Kidney (tissue), 14 donors: ENCODE measurements around the gene ZBTB7C. TPM values are rescaled to one million over a fixed set of nuclear protein-coding genes. Genes with fewer than 3 reads are reported as not detected.

Experiments
- DNase-seq, 5 donors: peaks; one replicate each; pipeline ENCODE4 v3.0.0-alpha.2; 2013 to 2020
- FAIRE-seq: peaks from 2 replicates; lab custom pipeline; 2012; peaks lifted over from hg19 to GRCh38; lab: Jason Lieb, UNC
- H3K27ac ChIP-seq, 2 donors: one replicate each; pipeline ENCODE4 v1.7.0; 2013; ENCODE audit warnings: low read depth in 2 of 2, low read length in 2 of 2, inconsistent platforms in 1 of 2
- H3K27me3 ChIP-seq: one replicate; pipeline ENCODE4 v1.7.1; 2013; ENCODE audit warnings: low read length, inconsistent platforms; ENCODE audit not compliant: control insufficient read depth, insufficient read depth
- H3K36me3 ChIP-seq, 3 donors: one replicate each; pipeline versions ENCODE4 v1.7.0 to v1.7.1; 2013; ENCODE audit warnings: low read length in 3 of 3, control low read depth in 1 of 3, inconsistent platforms in 1 of 3; ENCODE audit not compliant: insufficient read depth in 3 of 3, control insufficient read depth in 2 of 3
- H3K4me1 ChIP-seq, 3 donors: one replicate each; pipeline versions ENCODE4 v1.7.0 to v1.7.1; 2013; ENCODE audit warnings: low read length in 3 of 3, inconsistent platforms in 1 of 3, low read depth in 1 of 3; ENCODE audit not compliant: control insufficient read depth in 2 of 3, insufficient read depth in 2 of 3
- H3K4me3 ChIP-seq, 3 donors: one replicate each; pipeline versions ENCODE4 v1.7.0 to v1.8.1; 2013; ENCODE audit warnings: low read length in 3 of 3, control low read depth in 1 of 3, inconsistent platforms in 1 of 3
- H3K9ac ChIP-seq, 3 donors: one replicate each; pipeline versions ENCODE4 v1.7.0 to v1.7.1; 2013; ENCODE audit warnings: low read length in 3 of 3, control low read depth in 1 of 3, inconsistent platforms in 1 of 3
- H3K9me3 ChIP-seq, 3 donors: one replicate each; pipeline versions ENCODE4 v1.7.0 to v1.7.1; 2013; ENCODE audit warnings: low read length in 3 of 3, control low read depth in 1 of 3, inconsistent platforms in 1 of 3; ENCODE audit not compliant: control insufficient read depth in 2 of 3, insufficient read depth in 1 of 3
- CTCF ChIP-seq: IDR thresholded peaks from 3 replicates; pipeline ENCODE4 v1.5.1; 2012; ENCODE audit warnings: mild to moderate bottlenecking, moderate library complexity, borderline replicate concordance; ENCODE audit not compliant: insufficient read depth; ENCODE audit errors: extremely low read depth
- intact Hi-C: fragments of 100-400 bp; cut with DNase I; formaldehyde crosslinking; loops from one replicate; pipeline ENCODE4 v1.11.1; 2022
- polyA plus RNA-seq: library from polyadenylated mRNA; stranded (reverse); fragments of 350-450 nt; fragmentation: Illumina TruSeq; extraction: RNeasy Lipid Tissue Mini Kit (QIAGEN cat#74804); gene quantifications from one replicate; pipeline ENCODE4 v1.2.3, GENCODE V29; 2014; ENCODE audit warnings: low read depth, low replicate concordance; ENCODE audit not compliant: insufficient read depth
- total RNA-seq: library from RNA; stranded (reverse); fragmentation: NEBNext Ultra II Directional; extraction: Animal tissue kit (Norgen Biotek cat#: 25700); gene quantifications from one replicate; pipeline ENCODE4 v1.2.1, GENCODE V29; 2021
- donor health status: control.
- donor health status: control.
- donor health status: control.
- donor health status: control.
- donor health status: control.
- donor health status: DM: yes; HTN: yes; CAD: no.
- donor health status: Normal renal cell carcinoma (clear cell type).

Gene ZBTB7C
- total and polyA plus RNA-seq, 2 donors from 2014 or later = 1.8 to 13.8 TPM

GRCh38 chr18:48163738-48164115, 245.5 kb downstream of the ZBTB7C start:
- Histone ChIP-seq H3K4me1 (peaks cover 0 to 9% (median 3%) of the 10 kb centered on the region in 3 donors), H3K27ac (no peak overlapping the region), H3K4me3 (no peak overlapping the region), H3K9ac (no peak overlapping the region), H3K36me3 (no peaks in the 10 kb centered on the region), H3K9me3 (no peaks in the 10 kb centered on the region), H3K27me3 (no peaks in the 10 kb centered on the region)
- DNase-seq (no peak), FAIRE-seq (no peak)
- no peak for TF ChIP-seq CTCF
- intact Hi-C loops = no loop called here

GRCh38 chr18:48162956-48163737, 246.0 kb downstream of the ZBTB7C start:
- H3K9ac ChIP-seq = no peak overlapping the region
- H3K27me3 ChIP-seq = no peaks in the 10 kb centered on the region
- DNase-seq (peak in 1 of 5 donors; percentile 41), FAIRE-seq (no peak)
- no peaks in the 10 kb centered on the region for H3K9me3 ChIP-seq
- no peak overlapping the region for H3K27ac ChIP-seq
- no peak for TF ChIP-seq CTCF
- intact Hi-C loops = no loop called here
- peaks cover 0 to 9% (median 3%) of the 10 kb centered on the region in 3 donors for H3K4me1 ChIP-seq
- H3K36me3 ChIP-seq = no peaks in the 10 kb centered on the region
- H3K4me3 ChIP-seq = no peak overlapping the region

- H3K36me3 ChIP-seq = no peaks in the 10 kb centered on the region
- peak overlapping the region; percentile 1 to 66 for H3K27ac ChIP-seq
- H3K9me3 ChIP-seq = no peaks in the 10 kb centered on the region
- intact Hi-C loops = no loop called here
- DNase-seq (no peak), FAIRE-seq (no peak)
- no peak overlapping the region for H3K9ac ChIP-seq
- H3K4me1 ChIP-seq = peaks cover 0 to 6% (median 3%) of the 10 kb centered on the region in 3 donors
- H3K4me3 ChIP-seq = peak overlapping the region in 1 of 3 donors; percentile 51
- no peaks in the 10 kb centered on the region for H3K27me3 ChIP-seq
- TF ChIP-seq CTCF = no peak
Measured at GRCh38 chr18:48161911-48162698, 247.1 kb downstream of the ZBTB7C start.
